Activated CD8-positive, alpha-beta memory T cell treated with anti-CD3 and anti-CD28 coated beads, Interleukin-2, amount 50 U/mL, for 24 hours (primary cell): Measurements from ENCODE around the gene PCDHA11.
"Not testable (repeated sequence)": the region's sequence is repeated elsewhere in the genome, so short reads cannot be mapped to it uniquely, and the experiment has no call there.

Experiments used
- DNase-seq: peaks from one replicate; pipeline ENCODE4 v3.0.0-alpha.2; 2020; ENCODE audit errors: extremely low read depth

PCDHA11 gene, protein sequence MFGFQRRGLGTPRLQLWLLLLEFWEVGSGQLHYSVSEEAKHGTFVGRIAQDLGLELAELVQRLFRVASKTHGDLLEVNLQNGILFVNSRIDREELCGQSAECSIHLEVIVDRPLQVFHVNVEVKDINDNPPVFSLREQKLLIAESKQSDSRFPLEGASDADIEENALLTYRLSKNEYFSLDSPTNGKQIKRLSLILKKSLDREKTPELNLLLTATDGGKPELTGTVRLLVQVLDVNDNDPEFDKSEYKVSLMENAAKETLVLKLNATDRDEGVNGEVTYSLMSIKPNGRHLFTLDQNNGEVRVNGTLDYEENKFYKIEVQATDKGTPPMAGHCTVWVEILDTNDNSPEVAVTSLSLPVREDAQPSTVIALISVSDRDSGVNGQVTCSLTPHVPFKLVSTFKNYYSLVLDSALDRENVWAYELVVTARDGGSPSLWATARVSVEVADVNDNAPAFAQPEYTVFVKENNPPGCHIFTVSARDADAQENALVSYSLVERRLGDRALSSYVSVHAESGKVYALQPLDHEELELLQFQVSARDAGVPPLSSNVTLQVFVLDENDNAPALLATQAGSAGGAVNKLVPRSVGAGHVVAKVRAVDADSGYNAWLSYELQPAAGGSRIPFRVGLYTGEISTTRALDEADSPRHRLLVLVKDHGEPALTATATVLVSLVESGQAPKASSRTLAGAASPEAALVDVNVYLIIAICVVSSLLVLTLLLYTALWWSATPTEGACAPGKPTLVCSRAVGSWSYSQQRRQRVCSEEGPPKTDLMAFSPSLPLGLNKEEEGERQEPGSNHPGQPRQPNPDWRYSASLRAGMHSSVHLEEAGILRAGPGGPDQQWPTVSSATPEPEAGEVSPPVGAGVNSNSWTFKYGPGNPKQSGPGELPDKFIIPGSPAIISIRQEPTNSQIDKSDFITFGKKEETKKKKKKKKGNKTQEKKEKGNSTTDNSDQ

DNA sequence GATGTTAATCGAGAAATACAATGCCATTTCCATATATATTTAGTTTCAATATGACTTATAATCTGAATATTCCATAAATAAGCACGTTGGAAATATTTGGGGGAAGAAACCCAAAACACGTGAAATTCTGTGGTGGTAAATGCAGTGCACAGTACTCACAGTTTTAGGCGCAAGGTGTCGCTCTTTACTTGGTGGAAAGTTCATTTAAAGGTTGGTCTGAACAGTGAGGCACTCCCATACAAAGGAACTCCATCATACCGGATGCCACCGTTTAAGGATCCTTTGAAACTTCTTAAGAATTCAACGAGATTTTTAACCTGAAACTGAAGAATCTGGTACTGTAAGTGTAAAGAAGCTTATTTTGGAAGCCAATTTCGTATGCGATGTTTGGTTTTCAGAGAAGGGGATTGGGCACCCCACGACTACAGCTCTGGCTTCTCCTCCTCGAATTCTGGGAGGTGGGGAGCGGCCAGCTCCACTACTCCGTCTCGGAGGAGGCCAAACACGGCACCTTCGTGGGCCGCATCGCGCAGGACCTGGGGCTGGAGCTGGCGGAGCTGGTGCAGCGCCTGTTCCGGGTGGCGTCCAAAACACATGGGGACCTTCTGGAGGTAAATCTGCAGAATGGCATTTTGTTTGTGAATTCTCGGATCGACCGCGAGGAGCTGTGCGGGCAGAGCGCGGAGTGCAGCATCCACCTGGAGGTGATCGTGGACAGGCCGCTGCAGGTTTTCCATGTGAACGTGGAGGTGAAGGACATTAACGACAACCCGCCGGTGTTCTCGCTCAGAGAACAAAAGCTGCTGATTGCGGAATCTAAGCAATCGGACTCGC lies at the start of gene PCDHA11:
TSS of gene PCDHA11 (plus strand) at position 237 of the 834 bp plus-strand sequence. CDS start at position 384, 147 bp downstream.
- no peak for DNase-seq

GRCh38 chr5:140821375-140822280 lies 47.1 kb upstream of the PCDHA11 start, which contains the start of gene PCDHA5:
Gene PCDHA5 (plus strand): TSS chr5:140821613.
- no peak for DNase-seq

GRCh38 chr5:140822281-140822629 lies 46.5 kb upstream of the PCDHA11 start:
- no peak for DNase-seq

GRCh38 chr5:140822969-140823368 lies 45.8 kb upstream of the PCDHA11 start:
- DNase-seq = not testable (repeated sequence)

- no peak for DNase-seq
Observed at GRCh38 chr5:140823475-140823874, 45.3 kb upstream of the PCDHA11 start.

DNA sequence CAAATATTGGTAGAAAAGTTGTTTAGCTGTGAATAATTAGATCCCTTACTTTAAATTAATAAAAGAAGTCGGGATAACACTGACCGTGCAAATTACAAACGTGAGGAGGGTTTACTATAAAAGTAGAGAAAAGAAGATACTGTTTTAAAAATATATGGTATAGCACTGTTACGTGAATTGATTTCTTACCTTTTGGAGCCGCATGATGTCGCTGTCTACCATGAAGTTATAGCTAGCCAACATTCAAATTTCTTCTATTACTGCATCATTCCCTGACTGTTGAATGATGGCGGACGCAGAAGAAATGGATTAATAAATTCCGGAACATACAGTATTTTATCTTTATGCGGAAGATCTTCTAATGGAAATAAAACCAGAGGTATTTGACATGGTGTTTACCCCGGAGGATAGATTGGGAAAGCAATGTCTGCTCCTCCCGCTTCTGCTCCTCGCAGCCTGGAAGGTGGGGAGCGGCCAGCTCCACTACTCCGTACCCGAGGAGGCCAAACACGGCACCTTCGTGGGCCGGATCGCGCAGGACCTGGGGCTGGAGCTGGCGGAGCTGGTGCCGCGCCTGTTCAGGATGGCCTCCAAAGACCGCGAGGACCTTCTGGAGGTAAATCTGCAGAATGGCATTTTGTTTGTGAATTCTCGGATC lies 40.9 kb upstream of the PCDHA11 start, which contains the start of gene PCDHA6:
TSS of gene PCDHA6 (plus strand) at position 257 of the 658 bp plus-strand sequence. CDS start at position 389, 132 bp downstream.
- no peak for DNase-seq

DNA sequence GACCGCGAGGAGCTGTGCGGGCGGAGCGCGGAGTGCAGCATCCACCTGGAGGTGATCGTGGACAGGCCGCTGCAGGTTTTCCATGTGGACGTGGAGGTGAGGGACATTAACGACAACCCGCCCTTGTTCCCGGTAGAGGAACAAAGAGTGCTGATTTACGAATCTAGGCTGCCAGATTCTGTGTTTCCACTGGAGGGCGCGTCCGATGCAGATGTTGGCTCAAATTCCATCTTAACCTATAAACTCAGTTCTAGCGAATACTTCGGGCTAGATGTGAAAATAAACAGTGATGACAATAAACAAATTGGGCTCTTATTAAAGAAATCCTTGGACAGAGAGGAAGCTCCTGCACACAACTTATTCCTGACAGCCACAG lies 40.4 kb upstream of the PCDHA11 start:
- no peak for DNase-seq

- not testable (repeated sequence) for DNase-seq
Observed at GRCh38 chr5:140829511-140830501, 39.0 kb upstream of the PCDHA11 start.

DNA sequence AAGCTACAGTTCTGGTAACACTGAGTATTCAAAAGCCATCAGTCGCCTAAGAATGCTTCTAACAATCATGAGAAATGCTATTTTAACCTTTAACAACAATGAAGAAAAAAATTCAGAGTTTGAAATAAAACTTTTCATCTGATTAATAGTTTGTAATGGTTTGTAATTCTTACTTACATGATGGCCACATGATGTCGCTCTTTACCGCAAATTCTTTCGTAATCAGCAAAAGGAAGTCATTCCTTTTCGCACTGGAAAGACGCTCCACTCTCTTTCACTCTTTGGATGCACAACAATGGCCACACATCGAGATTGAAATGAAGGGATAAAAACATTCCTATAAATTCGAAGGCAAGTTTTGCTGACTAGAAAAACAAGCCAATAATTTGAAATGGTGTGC lies 34.8 kb upstream of the PCDHA11 start, which contains the start of gene PCDHA7:
TSS of gene PCDHA7 (plus strand) at position 277 of the 400 bp plus-strand sequence. CDS start at position 392, 115 bp downstream.
- no peak for DNase-seq

GRCh38 chr5:140834439-140835008 lies 34.2 kb upstream of the PCDHA11 start:
- DNase-seq = not testable (repeated sequence)

GRCh38 chr5:140835622-140836510 lies 32.9 kb upstream of the PCDHA11 start:
- no peak for DNase-seq

DNA sequence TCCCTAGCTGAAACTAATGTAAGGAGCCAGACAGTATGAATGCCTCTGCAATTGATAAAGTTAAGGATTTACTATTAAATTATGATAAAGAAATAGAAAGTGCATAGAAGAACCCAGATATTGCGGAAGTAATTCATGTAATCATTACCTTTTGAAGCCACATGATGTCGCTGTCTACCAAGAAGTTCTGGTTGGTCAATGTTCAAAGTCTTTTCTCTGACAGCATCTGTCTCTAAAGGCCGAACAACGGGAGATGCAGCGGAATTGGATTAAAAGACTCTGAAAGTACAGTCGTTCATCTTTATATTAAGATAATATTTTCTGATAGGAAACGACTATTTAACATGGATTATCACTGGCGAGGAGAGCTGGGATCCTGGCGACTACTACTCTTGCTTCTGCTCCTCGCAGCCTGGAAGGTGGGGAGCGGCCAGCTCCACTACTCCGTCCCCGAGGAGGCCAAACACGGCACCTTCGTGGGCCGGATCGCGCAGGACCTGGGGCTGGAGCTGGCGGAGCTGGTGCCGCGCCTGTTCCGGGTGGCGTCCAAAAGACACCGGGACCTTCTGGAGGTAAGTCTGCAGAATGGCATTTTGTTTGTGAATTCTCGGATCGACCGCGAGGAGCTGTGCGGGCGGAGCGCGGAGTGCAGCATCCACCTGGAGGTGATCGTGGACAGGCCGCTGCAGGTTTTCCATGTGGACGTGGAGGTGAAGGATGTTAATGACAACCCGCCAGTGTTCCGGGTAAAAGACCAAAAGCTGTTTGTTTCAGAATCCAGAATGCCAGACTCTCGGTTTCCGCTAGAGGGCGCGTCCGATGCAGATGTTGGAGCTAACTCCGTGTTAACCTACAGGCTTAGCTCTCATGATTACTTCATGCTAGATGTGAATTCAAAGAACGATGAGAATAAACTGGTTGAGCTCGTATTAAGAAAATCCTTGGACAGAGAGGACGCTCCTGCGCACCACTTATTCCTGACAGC lies 27.5 kb upstream of the PCDHA11 start, which contains the start of gene PCDHA8:
TSS of gene PCDHA8 (plus strand) at position 210 of the 985 bp plus-strand sequence. CDS start at position 345, 135 bp downstream.
- DNase-seq = no peak

GRCh38 chr5:140842798-140843733 lies 25.7 kb upstream of the PCDHA11 start:
- DNase-seq = no peak
